ENCODE results near the gene PALM. TPM values are rescaled to one million over a fixed set of nuclear protein-coding genes. Genes with fewer than 3 reads are reported as not detected.

Gene PALM
- polyA plus RNA-seq, 1 donor, result 36.5 TPM

DNA sequence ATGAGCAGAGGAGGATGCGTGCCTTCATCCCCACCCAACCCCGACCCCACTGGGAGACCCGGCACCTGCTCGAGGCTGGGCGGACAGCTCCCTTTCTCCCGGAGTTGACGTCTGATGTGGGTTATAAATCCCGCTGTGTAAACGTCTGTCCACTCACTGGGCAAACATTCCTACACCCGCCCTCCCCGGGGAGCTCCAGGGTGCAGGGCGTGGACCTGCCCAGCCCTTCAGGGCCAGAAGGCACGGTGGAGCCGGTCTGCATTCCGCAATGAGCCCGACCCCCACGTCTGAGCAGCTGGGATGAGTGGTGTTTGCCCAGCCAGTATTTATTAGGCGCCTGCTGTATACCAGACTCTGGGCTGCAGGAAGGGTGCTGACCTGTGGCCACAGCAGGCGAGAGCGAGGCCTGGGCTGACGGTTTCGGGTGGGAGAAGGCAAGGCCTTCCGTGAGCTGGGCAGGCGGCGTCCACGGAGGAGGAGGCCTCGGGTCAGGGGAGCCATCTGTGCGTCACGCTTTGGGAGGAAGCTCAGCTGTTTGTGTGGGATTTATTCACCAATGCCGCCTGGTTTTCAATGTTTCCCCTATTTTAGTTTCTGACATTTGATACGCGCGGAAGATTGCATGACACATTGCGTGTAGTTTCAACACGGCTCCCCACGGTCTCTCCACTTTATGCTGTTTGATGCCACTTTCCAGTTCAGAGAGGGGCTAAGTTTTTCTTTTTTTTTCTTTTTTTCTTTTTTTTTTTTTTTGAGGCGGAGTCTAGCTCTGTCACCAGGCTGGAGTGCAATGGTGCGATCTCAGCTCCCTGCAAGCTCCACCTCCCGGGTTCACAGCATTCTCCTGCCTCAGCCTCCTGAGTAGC is 44.1 kb downstream of the PALM start:
- no peak for DNase-seq (ENCODE audit: low read depth)

DNA sequence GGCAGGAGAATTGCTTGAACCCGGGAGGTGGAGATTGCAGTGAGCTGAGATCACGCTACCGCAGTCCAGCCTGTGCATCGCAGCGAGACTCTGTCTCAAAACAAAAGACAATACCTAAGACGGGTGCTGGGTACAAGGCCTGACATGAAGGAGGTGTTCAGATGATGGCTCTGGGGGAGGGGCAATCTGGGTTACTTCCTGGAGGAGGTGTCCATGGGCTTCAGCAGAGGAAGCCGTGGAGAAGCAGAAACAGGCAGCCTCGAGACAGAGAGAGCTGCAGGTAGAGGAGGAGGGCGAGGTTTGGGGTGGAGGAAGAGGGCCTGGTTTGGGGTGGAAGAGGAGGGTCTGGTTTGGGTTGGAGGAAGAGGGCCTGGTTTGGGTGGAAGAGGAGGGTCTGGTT is 45.8 kb downstream of the PALM start:
- no peak for DNase-seq (ENCODE audit: low read depth)

- DNase-seq (ENCODE audit: low read depth), result no peak
Observed at GRCh38 chr19:755063-755462, 46.3 kb downstream of the PALM start.

DNA sequence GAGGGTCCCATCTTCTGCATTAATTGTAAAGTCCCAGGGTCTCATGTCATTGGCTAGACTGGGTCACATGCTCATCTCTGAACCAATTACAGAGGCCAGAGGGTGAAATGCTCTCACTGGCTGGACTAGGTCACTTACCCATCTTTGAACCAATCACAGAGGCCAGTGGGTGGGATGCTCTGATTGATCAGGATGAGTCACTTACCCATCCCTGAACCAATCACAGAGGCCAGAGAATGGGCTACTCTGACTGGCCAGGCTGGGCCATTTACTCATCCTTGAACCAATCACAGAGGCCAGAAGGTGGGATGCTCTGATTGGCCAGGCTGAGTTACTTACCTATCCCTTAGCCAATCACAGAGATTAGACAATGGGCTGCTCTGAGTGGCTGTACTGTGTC is 47.5 kb downstream of the PALM start:
- DNase-seq (ENCODE audit: low read depth), result no peak

- DNase-seq (ENCODE audit: low read depth), result no peak
Observed at GRCh38 chr19:756821-757688, 48.3 kb downstream of the PALM start.

GRCh38 chr19:757811-758668 is 49.3 kb downstream of the PALM start:
- DNase-seq (ENCODE audit: low read depth), result no peak

- no peak for DNase-seq (ENCODE audit: low read depth)
Observed at GRCh38 chr19:763181-763580, 54.4 kb downstream of the PALM start.

DNA sequence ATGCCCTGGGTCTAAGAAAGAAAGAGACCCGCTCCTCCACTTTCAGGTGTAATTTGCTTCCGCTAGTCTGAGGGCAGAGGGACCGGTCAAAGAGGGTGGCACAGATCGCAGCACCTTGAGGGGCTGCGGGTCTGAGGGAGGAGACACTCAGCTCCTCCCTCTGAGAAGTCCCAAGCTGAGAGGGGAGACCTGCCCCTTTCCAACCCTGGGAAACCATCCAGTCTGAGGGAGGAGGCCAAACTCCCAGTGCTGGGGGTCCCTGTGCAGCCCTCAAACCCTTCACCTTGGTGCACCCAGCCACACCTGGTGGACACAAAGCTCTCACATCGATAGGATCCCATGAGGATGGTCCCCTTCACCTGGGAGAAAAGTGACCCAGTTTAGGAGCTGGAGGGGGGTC is 55.1 kb downstream of the PALM start:
- no peak for DNase-seq (ENCODE audit: low read depth)

- no peak for DNase-seq (ENCODE audit: low read depth)
Observed at GRCh38 chr19:764301-764700, 55.6 kb downstream of the PALM start.

GRCh38 chr19:765179-765738 is 56.5 kb downstream of the PALM start:
- DNase-seq (ENCODE audit: low read depth), result no peak

GRCh38 chr19:768424-768823 is 59.7 kb downstream of the PALM start:
- DNase-seq (ENCODE audit: low read depth), result no peak

DNA sequence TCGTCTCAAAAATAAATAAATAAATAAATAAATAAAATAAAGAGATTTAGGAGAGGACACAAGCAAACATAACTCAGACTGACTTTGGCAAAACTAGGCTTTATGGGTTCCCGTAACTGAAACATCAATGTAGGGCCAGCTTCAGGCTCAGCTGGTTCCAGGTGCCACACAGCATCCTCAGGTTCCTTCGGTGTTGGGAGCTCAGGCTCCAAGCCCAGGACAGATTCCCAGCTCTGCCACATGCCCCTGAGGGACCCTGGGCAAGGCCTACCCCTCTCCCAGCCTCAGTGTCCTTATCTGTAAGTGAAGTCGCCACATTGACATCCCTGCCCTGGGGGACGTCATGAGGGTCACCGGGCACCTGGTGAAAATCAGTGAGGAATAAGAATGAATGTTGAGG is 60.9 kb downstream of the PALM start:
- DNase-seq (ENCODE audit: low read depth), result no peak

GRCh38 chr19:771332-771785 is 62.6 kb downstream of the PALM start:
- no peak for DNase-seq (ENCODE audit: low read depth)

- DNase-seq (ENCODE audit: low read depth), result no peak
Observed at GRCh38 chr19:772063-772462, 63.3 kb downstream of the PALM start.

- no peak for DNase-seq (ENCODE audit: low read depth)
Observed at GRCh38 chr19:772730-773436, 64.1 kb downstream of the PALM start.

DNA sequence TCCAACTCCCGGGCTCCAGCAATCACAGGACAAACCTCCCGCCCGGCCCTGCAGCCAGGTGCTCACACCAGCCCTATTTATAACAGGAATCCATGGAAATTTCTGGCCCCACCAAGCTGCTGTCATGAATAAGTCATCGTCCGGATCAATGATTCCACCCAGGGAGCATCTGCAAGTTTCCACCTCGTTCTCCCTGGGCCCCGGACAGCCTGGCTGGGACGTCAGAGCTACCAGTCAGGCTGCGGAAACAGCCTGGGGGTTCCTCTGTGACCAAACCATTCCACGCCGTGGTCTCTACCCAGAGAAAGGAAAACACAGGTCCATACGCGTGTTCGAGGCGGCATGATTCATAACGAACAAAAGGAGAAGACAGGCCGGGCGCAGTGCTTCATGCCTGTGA is 67.8 kb downstream of the PALM start:
- DNase-seq (ENCODE audit: low read depth), result no peak

GRCh38 chr19:778910-779653 is 70.3 kb downstream of the PALM start:
- no peak for DNase-seq (ENCODE audit: low read depth)

DNA sequence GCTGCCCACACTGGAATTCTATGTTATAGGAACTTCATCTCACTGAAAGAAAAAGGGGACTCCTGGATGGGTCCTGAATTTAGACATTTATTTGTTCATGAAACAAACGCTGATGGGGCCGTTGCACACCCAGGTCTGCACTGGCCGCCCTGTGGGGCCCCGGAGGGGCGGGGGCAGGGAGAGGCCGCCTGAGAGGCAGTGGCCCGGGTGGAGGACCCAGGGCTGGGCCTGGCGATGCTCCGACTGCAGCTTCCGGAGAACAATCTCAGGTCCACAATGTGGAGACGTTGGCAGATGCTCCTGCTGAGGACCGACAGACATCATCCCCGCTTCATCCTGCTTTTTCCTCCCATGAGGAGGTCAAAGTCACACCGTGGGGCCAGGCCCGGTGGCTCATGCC is 72.2 kb downstream of the PALM start:
- no peak for DNase-seq (ENCODE audit: low read depth)

DNA sequence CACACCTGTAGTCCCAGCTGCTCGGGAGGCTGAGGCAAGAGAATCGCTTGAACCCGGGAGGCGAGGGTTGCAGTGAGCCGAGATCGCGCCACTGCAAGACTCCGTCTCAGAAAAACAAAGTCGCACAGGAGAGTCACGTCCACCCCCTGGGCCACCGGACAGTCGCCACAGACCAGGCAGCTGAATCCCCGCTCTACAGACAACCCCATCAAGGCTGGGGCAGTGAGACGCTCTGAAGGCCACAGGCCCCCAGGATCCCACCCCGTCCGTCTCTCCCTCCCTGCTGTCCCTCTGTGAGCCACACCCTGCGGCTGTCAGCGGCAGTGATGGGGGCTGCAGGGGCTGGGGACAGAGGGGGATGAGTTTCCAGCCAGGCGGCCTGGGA is 73.1 kb downstream of the PALM start:
- no peak for DNase-seq (ENCODE audit: low read depth)

- DNase-seq (ENCODE audit: low read depth), result no peak
Observed at GRCh38 chr19:782185-782877, 73.6 kb downstream of the PALM start.
